GM12892 (cell line): ENCODE results near the gene C7orf57.

Source experiments
- POLR2A ChIP-seq: IDR thresholded peaks from 2 replicates; pipeline ENCODE4 v1.6.1; 2011; ENCODE audit warnings: low read depth, low read length, control low read depth
- POLR2AphosphoS5 ChIP-seq: IDR thresholded peaks from 2 replicates; pipeline ENCODE4 v1.6.1; 2011; ENCODE audit warnings: low read depth, low read length, control low read depth
- TAF1 ChIP-seq: IDR thresholded peaks from 2 replicates; pipeline ENCODE4 v1.6.1; 2011; ENCODE audit warnings: low read depth, mild to moderate bottlenecking, control low read depth, low read length, borderline replicate concordance

- TF ChIP-seq POLR2A: no peak
- TF ChIP-seq POLR2AphosphoS5: no peak
- no peak for TF ChIP-seq TAF1
These were observed 14.5 kb downstream of the C7orf57 start for GRCh38 chr7:48049850-48050249.
